ENCODE results near the gene GRK5.
A peak's percentile ranks its signal among the peaks of the same experiment; 100 is the strongest.

Gene GRK5

DNA sequence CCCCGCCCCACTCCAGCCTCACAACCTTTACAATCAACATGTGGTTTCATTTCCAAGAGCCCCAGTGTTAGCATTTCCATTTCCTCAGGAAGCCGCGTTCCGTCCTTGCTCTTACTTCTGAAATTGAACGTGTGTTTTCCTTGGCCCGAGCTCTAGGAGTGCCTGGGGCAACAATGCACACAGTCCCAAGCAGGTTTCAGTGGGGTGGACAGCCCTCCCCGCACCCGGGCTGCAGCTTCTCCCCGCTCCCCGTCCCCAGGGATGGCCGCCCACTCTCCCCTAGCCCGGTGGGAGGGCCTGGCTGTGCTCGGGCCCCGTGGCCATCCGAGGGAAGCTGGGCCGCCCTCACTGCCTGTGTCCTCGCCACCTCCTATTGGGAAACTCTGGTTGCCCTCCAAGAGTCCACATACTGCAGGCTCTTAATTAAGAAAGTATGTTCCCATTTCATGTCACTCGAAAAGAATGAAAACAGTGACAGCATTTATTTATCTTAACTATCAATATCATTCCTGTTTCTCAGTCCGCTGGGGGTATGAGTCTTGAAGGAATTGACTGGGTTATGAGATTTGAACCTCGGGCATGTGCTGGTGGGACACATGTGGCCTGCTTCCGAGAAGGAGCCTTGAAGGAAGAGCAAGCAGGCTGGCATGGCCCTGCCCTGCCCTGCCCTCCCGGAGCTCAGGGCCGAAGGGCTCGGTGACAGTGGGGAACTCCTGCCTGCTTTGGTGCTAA is 163.8 kb downstream of the GRK5 start:
- Histone ChIP-seq H4K20me1 (ENCODE audit: control insufficient read depth, insufficient read depth, low read depth, low read length) (peaks cover 12% of the 10 kb centered on the region), H3K4me1 (ENCODE audit: control insufficient read depth, low read length) (peaks cover 67% of the 10 kb centered on the region), H3K27me3 (ENCODE audit: control insufficient read depth, low read length) (peaks cover 90% of the 10 kb centered on the region), H3K9me3 (ENCODE audit: control insufficient read depth, insufficient read depth, low read length) (peaks cover 11% of the 10 kb centered on the region; the same call in 1 of the 2 replicates), H3K27ac (ENCODE audit: low read depth, low read length) (no peak overlapping the region), H3K4me2 (ENCODE audit: low read length) (peak overlapping the region; percentile 77), H3K4me3 (ENCODE audit: low read length) (no peak overlapping the region), H3K79me2 (ENCODE audit: control insufficient read depth, low read length) (no peaks in the 10 kb centered on the region), H3K36me3 (ENCODE audit: control insufficient read depth, low read length) (no peaks in the 10 kb centered on the region), H3K9me2 (replicated peaks; ENCODE audit: control insufficient read depth, low read length) (no peaks in the 10 kb centered on the region), H3F3A (ENCODE audit: control insufficient read depth, insufficient read depth) (peaks cover 14% of the 10 kb centered on the region)
- TF ChIP-seq, protein P1, sequence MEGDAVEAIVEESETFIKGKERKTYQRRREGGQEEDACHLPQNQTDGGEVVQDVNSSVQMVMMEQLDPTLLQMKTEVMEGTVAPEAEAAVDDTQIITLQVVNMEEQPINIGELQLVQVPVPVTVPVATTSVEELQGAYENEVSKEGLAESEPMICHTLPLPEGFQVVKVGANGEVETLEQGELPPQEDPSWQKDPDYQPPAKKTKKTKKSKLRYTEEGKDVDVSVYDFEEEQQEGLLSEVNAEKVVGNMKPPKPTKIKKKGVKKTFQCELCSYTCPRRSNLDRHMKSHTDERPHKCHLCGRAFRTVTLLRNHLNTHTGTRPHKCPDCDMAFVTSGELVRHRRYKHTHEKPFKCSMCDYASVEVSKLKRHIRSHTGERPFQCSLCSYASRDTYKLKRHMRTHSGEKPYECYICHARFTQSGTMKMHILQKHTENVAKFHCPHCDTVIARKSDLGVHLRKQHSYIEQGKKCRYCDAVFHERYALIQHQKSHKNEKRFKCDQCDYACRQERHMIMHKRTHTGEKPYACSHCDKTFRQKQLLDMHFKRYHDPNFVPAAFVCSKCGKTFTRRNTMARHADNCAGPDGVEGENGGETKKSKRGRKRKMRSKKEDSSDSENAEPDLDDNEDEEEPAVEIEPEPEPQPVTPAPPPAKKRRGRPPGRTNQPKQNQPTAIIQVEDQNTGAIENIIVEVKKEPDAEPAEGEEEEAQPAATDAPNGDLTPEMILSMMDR (IDR thresholded peaks at IDR 0.05; ENCODE audit: low read depth, low read length, poor library complexity, severe bottlenecking): no peak
- no peak for TF ChIP-seq EZH2phosphoT487 (IDR thresholded peaks at IDR 0.05; ENCODE audit: borderline replicate concordance, low read length)

DNA sequence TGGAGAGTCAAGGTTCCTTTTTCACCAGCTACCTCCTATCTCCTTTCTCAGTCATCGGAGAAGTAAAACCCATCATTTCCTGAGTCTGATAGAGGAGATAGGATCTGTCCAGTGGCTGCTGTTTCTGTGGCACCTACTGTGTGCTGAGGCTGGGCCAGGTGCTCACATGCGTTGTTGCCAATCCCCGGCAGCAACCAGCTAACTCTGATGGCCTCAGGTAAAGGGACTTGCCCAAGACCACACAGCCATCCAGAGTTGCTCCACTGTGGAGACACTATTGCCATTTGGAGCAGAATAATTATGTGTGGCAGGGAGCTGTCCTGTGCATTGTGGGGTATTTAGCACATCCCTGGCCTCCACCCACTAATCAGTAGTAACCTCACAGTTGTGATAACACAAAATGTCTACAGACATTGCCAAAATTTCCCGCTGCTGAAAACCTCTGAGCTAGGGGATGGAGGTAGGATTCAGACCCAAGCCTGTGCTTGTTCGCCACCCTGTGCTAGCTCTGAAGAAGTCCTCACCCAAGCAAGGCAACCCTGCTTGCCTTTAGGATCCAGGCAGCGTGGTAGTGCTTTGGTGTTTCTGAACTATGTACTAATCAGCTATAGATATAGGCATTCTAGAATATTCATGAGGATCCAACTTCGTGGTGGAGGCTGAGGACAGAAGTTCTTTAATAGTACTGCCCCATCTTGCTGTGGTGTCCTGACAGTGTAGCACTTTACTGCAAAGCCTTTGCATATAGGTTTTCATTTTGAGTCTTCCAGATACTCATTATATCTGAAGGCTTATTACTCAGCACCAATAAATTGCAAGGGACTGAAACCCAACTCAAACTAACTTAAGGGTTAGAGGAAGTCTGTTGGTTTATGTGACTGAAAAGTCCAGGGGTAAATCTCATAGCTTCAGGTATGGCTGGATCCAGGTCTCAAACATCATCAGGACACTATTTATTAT is 164.6 kb downstream of the GRK5 start:
- H3K4me2 ChIP-seq (ENCODE audit: low read length): no peak overlapping the region
- no peak for TF ChIP-seq EZH2phosphoT487 (IDR thresholded peaks at IDR 0.05; ENCODE audit: borderline replicate concordance, low read length)
- TF ChIP-seq, protein P1 (IDR thresholded peaks at IDR 0.05; ENCODE audit: low read depth, low read length, poor library complexity, severe bottlenecking): no peak
- H3K4me3 ChIP-seq (ENCODE audit: low read length): no peak overlapping the region
- H3K79me2 ChIP-seq (ENCODE audit: control insufficient read depth, low read length): no peaks in the 10 kb centered on the region
- peaks cover 12% of the 10 kb centered on the region for H4K20me1 ChIP-seq (ENCODE audit: control insufficient read depth, insufficient read depth, low read depth, low read length)
- peaks cover 67% of the 10 kb centered on the region for H3K4me1 ChIP-seq (ENCODE audit: control insufficient read depth, low read length)
- no peaks in the 10 kb centered on the region for H3K36me3 ChIP-seq (ENCODE audit: control insufficient read depth, low read length)
- H3K9me2 ChIP-seq (replicated peaks; ENCODE audit: control insufficient read depth, low read length): no peaks in the 10 kb centered on the region
- H3F3A ChIP-seq (ENCODE audit: control insufficient read depth, insufficient read depth): peaks cover 14% of the 10 kb centered on the region
- H3K27me3 ChIP-seq (ENCODE audit: control insufficient read depth, low read length): peaks cover 85% of the 10 kb centered on the region
- H3K9me3 ChIP-seq (ENCODE audit: control insufficient read depth, insufficient read depth, low read length): peaks cover 11% of the 10 kb centered on the region; the same call in 1 of the 2 replicates
- no peak overlapping the region for H3K27ac ChIP-seq (ENCODE audit: low read depth, low read length)

DNA sequence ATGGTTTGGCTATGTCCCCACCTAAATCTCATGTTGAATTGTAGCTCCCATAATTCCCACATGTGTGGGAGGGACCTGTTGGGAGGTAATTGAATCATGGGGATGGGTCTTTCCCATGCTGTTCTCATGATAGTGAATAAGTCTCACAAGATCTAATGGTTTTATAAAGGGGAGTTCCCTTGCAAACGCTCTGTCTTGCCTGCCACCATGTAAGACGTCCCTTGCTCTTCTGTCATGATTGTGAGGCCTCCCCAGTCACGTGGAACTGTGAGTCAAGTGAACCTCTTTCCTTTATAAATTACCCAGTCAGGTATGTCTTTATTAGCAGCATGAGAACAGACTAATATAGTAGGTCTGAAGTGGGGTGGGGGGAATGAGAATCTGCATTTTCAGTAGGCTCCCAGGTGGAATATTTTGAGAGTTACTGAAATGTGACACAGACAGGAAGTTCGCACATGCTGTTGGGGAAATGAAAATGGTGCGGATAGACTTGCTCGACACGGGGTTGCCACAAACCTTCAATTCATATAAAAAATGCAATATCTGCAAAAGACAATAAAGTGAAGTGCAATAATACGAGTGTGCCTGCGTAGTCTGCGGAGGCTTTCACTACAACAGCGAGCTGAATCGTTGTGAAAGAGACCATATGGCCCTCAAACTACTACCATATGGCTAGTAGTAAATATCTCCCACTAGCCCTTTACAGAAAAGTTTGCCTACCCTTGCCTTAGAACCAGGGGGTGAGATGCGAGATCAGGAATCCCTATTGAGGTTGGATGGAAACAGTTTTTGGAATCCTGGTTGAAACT is 166.1 kb downstream of the GRK5 start:
- H3F3A ChIP-seq (ENCODE audit: control insufficient read depth, insufficient read depth): peaks cover 14% of the 10 kb centered on the region
- TF ChIP-seq, protein P1 (IDR thresholded peaks at IDR 0.05; ENCODE audit: low read depth, low read length, poor library complexity, severe bottlenecking): no peak
- no peak for TF ChIP-seq EZH2phosphoT487 (IDR thresholded peaks at IDR 0.05; ENCODE audit: borderline replicate concordance, low read length)
- H3K27me3 ChIP-seq (ENCODE audit: control insufficient read depth, low read length): peaks cover 73% of the 10 kb centered on the region
- H3K4me1 ChIP-seq (ENCODE audit: control insufficient read depth, low read length): peaks cover 57% of the 10 kb centered on the region
- peak overlapping the region; percentile 29 for H3K4me2 ChIP-seq (ENCODE audit: low read length)
- H3K27ac ChIP-seq (ENCODE audit: low read depth, low read length): no peak overlapping the region
- no peaks in the 10 kb centered on the region for H3K79me2 ChIP-seq (ENCODE audit: control insufficient read depth, low read length)
- H3K9me3 ChIP-seq (ENCODE audit: control insufficient read depth, insufficient read depth, low read length): peaks cover 11% of the 10 kb centered on the region; the same call in 1 of the 2 replicates
- H3K36me3 ChIP-seq (ENCODE audit: control insufficient read depth, low read length): no peaks in the 10 kb centered on the region
- H4K20me1 ChIP-seq (ENCODE audit: control insufficient read depth, insufficient read depth, low read depth, low read length): peaks cover 5% of the 10 kb centered on the region
- no peaks in the 10 kb centered on the region for H3K9me2 ChIP-seq (replicated peaks; ENCODE audit: control insufficient read depth, low read length)
- no peak overlapping the region for H3K4me3 ChIP-seq (ENCODE audit: low read length)
